ENCODE results near the gene TEX13D. TPM values are rescaled to one million over a fixed set of nuclear protein-coding genes. Genes with fewer than 3 reads are reported as not detected.
"Not testable (repeated sequence)": the region's sequence is repeated elsewhere in the genome, so short reads cannot be mapped to it uniquely, and the experiment has no call there.

TEX13D gene
- not detected in 2 replicates for total RNA-seq

DNA sequence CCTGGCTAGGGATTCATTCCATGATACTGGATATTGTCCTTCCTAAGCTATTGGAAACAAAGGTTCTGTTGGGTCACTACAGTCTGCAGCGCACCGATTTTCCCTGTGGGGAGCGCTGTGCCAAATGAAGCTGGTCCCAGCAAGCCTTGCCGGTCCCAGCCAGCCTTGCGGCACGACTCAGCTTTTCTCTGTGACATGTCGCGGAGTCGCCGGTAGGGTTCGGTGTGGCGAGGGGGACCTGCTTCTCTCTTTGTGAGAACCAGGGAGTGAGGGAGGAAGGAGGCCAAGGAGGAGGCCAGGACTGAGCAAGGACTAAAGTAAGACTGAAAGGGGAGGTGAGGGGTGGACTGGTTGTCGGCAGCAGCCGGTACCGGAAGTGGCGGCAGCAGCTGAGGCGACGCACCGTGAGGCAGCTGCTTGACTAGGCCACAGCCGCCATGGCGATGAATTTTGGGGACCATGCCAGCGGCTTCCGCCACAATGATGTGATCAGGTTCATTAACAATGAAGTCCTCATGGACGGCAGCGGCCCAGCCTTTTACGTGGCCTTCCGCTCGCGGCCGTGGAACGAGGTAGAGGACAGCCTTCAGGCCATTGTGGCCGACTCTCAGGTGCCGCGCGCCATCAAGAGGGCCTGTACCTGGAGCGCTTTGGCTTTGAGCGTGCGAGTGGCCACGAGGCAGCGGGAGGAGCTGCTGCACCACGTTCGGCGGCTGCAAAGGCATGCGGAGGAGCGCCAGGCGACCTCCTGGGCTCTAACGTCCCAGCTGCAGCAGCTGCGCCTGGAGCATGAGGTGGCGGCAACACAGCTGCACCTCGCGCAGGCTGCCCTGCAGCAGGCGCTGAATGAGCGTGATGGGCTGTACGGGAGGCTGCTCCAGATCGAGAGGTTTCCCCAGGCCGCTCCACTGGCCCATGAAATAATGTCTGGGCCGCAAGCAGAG, at the start of gene TEX13D:
Gene TEX13D, plus strand, starts transcription at position 180 of the 944 bp plus-strand sequence. Its CDS starts 258 bp downstream, at position 438.
- no peaks in the 10 kb centered on the region for H3K36me3 ChIP-seq (ENCODE audit: insufficient read depth, low read length)
- DNase-seq (ENCODE audit: insufficient read length, low spot score, missing footprints) = no peak

GRCh38 chrX:124289443-124289842, 43.0 kb upstream of the TEX13D start:
- no peaks in the 10 kb centered on the region for H3K79me2 ChIP-seq (ENCODE audit: insufficient read depth, low read length)
- no peak overlapping the region for H3K4me2 ChIP-seq (ENCODE audit: insufficient read depth, low read length)
- H3K9me3 ChIP-seq (ENCODE audit: low read depth, low read length) = no peaks in the 10 kb centered on the region
- H3K4me1 ChIP-seq (ENCODE audit: insufficient read depth, low read length) = no peaks in the 10 kb centered on the region
- no peak for DNase-seq (ENCODE audit: insufficient read length, low spot score, missing footprints)
- no peaks in the 10 kb centered on the region for H3K27me3 ChIP-seq (ENCODE audit: insufficient read depth, low read length)
- H3K36me3 ChIP-seq (ENCODE audit: insufficient read depth, low read length) = no peaks in the 10 kb centered on the region
- TF ChIP-seq, protein P1, sequence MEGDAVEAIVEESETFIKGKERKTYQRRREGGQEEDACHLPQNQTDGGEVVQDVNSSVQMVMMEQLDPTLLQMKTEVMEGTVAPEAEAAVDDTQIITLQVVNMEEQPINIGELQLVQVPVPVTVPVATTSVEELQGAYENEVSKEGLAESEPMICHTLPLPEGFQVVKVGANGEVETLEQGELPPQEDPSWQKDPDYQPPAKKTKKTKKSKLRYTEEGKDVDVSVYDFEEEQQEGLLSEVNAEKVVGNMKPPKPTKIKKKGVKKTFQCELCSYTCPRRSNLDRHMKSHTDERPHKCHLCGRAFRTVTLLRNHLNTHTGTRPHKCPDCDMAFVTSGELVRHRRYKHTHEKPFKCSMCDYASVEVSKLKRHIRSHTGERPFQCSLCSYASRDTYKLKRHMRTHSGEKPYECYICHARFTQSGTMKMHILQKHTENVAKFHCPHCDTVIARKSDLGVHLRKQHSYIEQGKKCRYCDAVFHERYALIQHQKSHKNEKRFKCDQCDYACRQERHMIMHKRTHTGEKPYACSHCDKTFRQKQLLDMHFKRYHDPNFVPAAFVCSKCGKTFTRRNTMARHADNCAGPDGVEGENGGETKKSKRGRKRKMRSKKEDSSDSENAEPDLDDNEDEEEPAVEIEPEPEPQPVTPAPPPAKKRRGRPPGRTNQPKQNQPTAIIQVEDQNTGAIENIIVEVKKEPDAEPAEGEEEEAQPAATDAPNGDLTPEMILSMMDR (IDR thresholded peaks at IDR 0.05; ENCODE audit: extremely low read depth, low read depth, low read length) = no peak
- H3K4me3 ChIP-seq (ENCODE audit: insufficient read depth, low read length) = no peak overlapping the region
- no peaks in the 10 kb centered on the region for H4K20me1 ChIP-seq (ENCODE audit: insufficient read depth, low read length)
- no peak overlapping the region for H3K27ac ChIP-seq (ENCODE audit: low read depth, low read length)
- H2AFZ ChIP-seq (ENCODE audit: low read length) = no peak overlapping the region

More for the DNA sequence above, at the start of gene TEX13D:
- H3K79me2 ChIP-seq (ENCODE audit: insufficient read depth, low read length) = no peaks in the 10 kb centered on the region
- no peaks in the 10 kb centered on the region for H3K9me3 ChIP-seq (ENCODE audit: low read depth, low read length)
- H2AFZ ChIP-seq (ENCODE audit: low read length) = no peak within 1 kb of the TSS
- no peaks in the 10 kb centered on the region for H4K20me1 ChIP-seq (ENCODE audit: insufficient read depth, low read length)
- H3K4me3 ChIP-seq (ENCODE audit: insufficient read depth, low read length) = no peak within 1 kb of the TSS
- H3K27ac ChIP-seq (ENCODE audit: low read depth, low read length) = no peak within 1 kb of the TSS
- TF ChIP-seq, protein P1 (IDR thresholded peaks at IDR 0.05; ENCODE audit: extremely low read depth, low read depth, low read length) = no peak
- no peaks in the 10 kb centered on the region for H3K4me1 ChIP-seq (ENCODE audit: insufficient read depth, low read length)
- no peaks in the 10 kb centered on the region for H3K27me3 ChIP-seq (ENCODE audit: insufficient read depth, low read length)
- no peak within 1 kb of the TSS for H3K4me2 ChIP-seq (ENCODE audit: insufficient read depth, low read length)

DNA sequence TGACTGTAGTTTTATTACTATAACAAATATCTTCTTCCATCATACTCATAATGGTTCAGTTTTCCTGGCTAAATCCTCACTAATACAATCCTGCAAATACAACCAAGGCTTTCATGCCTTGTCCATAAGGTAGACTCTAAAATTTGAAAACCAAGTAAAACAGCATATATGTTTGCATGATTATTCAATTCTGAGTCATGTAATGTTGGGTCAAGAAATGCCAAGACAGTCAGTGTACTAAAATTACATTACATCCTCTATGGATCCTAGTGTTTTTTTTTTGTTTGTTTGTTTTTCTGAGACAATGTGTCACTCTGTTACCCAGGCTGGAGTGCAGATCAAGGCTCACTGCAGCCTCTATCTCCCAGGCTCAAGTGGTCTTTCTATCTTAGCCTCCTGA, 38.6 kb upstream of the TEX13D start:
- no peaks in the 10 kb centered on the region for H3K9me3 ChIP-seq (ENCODE audit: low read depth, low read length)
- H3K4me2 ChIP-seq (ENCODE audit: insufficient read depth, low read length) = no peak overlapping the region
- H3K4me3 ChIP-seq (ENCODE audit: insufficient read depth, low read length) = no peak overlapping the region
- H3K79me2 ChIP-seq (ENCODE audit: insufficient read depth, low read length) = no peaks in the 10 kb centered on the region
- H2AFZ ChIP-seq (ENCODE audit: low read length) = no peak overlapping the region
- TF ChIP-seq, protein P1 (IDR thresholded peaks at IDR 0.05; ENCODE audit: extremely low read depth, low read depth, low read length) = no peak
- no peaks in the 10 kb centered on the region for H4K20me1 ChIP-seq (ENCODE audit: insufficient read depth, low read length)
- no peak overlapping the region for H3K27ac ChIP-seq (ENCODE audit: low read depth, low read length)
- H3K27me3 ChIP-seq (ENCODE audit: insufficient read depth, low read length) = no peaks in the 10 kb centered on the region
- no peaks in the 10 kb centered on the region for H3K4me1 ChIP-seq (ENCODE audit: insufficient read depth, low read length)
- H3K36me3 ChIP-seq (ENCODE audit: insufficient read depth, low read length) = no peaks in the 10 kb centered on the region
- DNase-seq (ENCODE audit: insufficient read length, low spot score, missing footprints) = no peak

- DNase-seq (ENCODE audit: insufficient read length, low spot score, missing footprints); H3K9me3 ChIP-seq (ENCODE audit: low read depth, low read length): not testable (repeated sequence)
Measured at GRCh38 chrX:124299323-124299722, 33.1 kb upstream of the TEX13D start.

More at GRCh38 chrX:124299323-124299722, 33.1 kb upstream of the TEX13D start:
- H3K4me2 ChIP-seq (ENCODE audit: insufficient read depth, low read length); H4K20me1 ChIP-seq (ENCODE audit: insufficient read depth, low read length); H3K27me3 ChIP-seq (ENCODE audit: insufficient read depth, low read length); H3K27ac ChIP-seq (ENCODE audit: low read depth, low read length); H2AFZ ChIP-seq (ENCODE audit: low read length); H3K36me3 ChIP-seq (ENCODE audit: insufficient read depth, low read length); H3K4me3 ChIP-seq (ENCODE audit: insufficient read depth, low read length); H3K4me1 ChIP-seq (ENCODE audit: insufficient read depth, low read length); H3K79me2 ChIP-seq (ENCODE audit: insufficient read depth, low read length): not testable (repeated sequence)

Measured in osteoblast (primary cell).